HG02884 (cell line): ENCODE results near the gene SLC1A7.

Source experiments
- ATAC-seq: cut with Tn5 transposase; IDR thresholded peaks from one replicate; pipeline ENCODE4 v1.9.1; 2021; ENCODE audit warnings: mild to moderate bottlenecking, moderate library complexity; ENCODE audit not compliant: unreplicated experiment

The SLC1A7 gene

DNA sequence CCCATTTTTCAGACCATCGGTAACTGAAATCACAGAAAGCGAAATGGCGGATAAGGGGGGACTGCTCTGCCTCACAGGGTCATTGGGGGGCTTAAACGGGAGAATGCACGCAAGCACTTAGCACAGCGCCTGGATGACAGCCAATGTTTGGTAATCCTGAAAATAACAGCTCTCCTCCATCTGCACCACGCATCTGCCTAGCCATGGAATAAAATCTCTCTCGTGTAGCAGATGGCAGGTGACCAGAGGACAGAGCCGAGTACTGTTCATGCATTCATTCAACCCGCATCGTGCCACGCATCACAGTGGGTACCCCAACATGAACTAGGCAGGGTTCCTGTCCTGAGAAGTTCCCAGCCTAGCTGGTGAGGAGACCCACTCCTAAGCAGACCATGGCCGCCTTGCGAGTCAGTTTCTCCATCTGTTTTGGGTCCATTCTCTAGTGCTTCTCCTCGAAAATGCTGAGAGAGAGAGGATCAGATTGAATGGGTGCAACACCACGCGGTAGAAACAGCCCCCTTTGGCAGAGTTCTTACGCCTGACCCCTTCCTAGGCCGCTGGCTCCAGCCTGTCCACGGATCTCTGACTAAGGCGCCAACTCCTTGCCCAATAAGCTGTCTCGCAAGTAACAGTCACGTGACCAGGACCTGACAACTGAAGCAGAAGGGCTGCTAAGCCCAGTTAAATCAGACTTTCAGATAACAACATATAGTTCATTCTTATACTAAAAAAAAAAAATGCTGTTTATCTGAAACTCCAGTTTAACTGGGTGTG is 7.3 kb downstream of the SLC1A7 start:
- ATAC-seq: no peak

DNA sequence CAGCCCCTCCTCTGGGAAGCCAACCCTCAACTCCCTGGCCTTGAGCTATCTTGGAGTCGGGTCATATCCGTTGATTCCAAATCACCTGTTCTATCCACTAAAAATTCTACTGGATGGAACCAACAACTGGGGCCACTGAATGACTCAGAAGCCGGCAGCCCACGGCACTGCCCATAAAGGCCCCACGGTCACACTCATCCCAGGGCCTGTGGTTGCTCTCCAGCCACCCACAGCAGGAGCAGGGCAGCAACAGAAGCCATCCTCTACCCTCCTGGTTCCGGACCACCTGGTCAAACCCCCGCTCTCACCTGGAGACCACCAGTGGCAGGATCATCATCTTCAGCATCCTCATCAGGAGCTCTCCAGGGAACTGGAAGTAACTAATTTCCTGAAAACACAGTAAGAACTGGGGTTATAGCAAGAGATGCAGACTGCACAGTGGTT is 8.4 kb downstream of the SLC1A7 start:
- ATAC-seq: no peak

DNA sequence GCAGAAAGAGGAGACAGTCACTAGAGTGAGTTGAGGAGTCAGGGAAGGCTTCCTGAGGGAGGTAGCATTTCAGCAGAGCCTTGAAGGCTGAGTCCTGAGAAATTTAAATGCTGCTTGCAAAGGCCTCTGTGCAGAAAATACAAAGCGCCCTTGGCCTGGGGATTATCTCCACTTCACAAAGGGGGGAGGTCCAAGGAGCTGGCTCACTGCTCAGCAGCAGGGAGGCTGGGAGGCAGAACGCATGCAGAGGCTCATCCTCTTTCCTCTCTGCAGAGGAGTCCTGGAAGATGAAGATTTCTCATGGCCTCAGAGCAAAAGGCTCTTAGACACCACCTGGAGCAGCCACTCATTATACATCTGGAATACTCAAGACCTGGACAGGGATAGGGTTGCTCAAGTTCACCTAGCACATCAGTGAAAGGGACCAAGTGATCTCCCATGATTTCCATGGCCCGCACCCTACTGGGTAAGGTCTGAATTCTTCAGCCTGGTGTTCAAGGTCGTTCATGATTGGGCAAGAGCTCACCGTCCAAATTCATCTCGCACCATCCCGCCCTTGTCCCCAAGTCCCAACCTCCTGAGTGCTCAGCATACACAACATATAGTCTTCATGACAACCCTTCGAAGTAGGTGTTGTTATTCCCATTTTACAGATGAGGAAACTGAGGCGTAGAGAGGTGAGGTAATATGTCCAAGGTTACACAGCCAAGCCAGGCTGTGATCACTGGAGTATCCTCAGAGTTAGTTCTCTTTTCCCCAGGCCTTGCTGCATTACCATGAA is 9.0 kb downstream of the SLC1A7 start:
- ATAC-seq: no peak

DNA sequence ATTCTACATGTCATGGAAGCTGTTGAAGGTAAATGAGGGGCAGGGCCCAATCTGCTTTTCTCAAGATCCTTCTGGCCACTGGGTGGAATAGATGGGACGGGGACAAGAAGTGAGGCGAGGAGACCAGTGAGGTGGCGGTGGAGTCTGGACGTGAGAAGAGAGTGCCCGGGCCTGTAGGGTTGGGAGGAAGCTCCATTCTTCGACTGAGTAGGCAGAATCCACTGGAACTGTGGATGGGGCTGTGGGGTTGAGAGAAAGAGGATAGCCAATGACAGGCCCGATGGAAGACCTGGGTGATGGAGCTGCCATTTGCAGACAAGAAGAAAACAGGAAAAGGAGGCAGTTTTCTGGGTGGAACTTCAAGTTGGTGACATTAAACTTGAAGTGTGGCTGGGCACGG is 10.3 kb downstream of the SLC1A7 start:
- ATAC-seq: no peak

DNA sequence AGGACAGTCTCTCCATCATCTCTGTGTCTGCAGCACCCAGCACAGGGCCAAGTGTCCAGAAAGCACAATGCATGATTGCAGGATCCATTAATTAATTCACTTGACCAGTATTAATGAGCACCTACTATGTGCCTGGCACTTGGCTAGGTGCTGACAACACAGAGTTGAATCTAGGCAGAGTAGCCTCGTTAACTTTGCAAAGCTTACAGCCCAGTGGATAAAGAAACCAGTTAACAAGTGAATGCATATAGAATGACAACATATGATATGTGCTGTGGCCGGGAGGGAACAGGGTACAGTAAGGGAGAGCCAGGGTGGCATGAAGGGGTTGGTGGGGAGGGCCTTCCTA is 10.9 kb downstream of the SLC1A7 start:
- no peak for ATAC-seq

DNA sequence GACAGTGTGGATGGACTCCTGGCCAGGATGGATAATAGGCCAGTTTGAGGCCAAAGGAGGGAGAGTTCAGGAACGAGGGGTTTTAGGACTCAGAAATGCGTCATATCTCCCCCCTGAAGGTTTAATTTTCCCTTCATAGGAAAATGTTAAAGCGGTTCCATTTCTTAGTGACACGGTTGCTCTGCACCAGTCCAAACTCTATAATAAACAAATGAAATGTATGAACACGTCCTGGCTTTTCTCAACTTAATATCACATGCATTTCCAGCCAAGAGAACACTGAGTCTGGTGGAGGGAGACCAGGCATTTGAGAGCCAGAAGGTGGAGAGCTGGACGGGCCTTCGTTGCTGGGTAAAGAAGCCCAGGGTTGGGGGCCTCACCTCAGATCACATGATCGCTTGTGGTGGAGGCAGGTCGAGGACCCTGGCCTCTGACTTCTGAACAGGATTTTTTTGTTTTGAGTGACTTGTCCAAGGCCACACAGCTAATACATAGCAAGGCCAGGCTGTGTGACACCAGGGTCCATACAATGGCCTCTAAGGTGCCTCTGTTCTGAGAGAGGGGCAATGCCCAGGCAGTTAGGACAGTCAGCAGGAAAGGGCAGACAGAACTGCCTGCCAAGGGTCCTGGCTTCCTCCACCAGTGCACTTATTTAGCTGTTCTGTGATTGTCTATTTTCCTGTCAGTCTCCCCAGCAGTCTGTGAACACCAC is 11.4 kb downstream of the SLC1A7 start:
- no peak for ATAC-seq

DNA sequence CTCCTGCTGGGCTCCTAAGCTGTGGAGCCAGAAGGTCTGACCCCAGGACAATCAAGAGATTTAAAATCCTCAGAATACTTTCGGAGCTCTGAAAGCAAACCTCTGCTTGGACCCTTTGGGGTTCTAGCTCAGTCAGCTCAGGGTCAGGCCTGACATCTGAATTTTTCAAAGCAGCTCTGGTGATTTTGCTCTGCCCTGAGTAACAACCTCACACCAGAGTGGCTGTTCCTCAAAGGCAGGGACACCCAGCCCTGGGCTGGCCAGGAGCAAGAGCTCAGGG is 11.9 kb downstream of the SLC1A7 start:
- no peak for ATAC-seq

DNA sequence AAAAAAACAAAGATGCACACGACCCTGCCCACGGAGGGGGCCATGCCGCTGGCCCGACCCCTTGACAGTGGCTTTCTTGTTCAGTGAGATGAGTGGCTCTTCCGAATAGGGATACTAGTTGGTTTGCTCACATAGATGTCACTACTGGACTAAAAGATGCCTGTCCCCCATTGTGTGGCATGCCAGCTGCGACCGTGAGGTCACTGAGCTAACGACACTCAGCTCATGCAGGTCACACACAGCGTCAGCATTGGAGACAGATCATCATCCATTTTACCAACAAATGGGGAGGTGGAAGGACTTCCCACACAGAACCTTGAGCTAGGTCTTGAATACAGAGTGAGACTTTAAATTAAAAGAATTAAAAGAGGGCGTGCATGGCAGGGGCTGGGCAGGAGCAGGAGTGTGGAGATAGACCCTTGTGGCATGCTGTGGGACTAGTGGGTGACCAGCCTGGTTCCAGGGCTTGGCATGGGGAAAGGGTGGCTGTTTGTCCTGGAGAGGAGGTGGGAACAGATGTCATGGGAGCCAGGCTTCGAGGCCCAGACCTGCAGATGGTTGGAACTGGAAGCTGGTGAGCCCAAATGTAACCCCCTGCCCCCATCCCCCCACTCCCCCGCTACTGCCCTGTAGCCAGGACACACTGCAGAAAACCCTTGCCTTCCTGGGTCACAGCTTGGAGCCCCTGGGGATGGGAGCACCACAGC is 12.4 kb downstream of the SLC1A7 start:
- ATAC-seq: no peak

DNA sequence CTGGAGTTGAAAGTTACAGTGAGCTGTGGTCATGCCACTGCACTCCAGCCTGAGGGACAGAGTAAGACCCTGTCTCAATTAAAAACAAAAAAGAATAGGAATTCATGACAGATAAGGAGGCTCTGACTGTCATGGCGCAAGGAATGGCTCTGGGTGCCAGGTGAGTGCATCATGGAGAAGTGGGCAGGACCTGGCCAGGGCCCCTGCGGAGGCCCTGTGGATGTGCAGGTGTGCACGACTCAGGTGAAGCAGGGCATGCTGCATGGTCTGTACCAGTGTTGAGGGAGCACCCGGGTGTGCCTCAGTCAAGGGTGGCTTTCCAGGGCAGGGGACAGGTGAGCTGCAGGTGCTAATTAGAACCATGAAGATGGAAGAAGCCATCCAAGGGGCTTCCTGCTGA is 14.0 kb downstream of the SLC1A7 start:
- ATAC-seq: no peak

DNA sequence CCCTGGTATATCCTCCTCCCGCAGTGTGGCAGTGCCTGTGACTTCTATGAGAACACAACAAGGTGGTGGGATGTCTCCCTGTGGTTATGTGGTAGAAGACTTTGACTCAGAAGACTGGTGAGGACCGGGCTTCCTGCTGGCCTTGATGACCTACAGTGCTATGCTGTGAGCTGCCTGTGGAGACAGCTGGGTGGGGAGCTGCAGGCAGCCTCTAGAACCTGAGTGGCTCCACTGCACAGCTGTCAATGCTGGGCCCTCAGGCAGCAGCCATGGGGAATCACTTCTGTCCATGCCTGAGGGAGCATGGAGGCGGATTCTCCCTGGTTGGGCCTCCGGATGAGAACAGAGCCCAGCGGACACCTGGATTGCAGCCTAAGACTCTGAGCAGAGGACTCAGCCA is 14.9 kb downstream of the SLC1A7 start:
- ATAC-seq: no peak

DNA sequence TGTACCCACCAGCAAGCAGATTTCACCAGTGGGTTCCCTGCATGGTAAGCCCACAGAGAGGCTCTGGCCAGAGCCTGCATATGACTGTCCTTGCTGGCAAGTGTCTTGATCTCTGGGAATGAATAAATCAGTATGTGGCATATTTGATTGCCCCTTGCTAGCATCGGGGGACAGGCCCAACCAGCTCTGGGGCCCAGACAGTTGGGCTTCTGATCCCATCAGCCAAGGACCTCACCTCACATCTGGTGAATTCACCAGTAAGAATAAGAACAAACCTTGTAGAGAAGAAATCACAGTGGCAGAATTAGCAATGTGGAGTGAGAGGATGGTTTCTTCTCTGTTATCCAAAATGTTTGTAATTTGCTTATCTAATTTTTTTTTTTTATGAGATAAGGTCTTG is 15.9 kb downstream of the SLC1A7 start:
- no peak for ATAC-seq

DNA sequence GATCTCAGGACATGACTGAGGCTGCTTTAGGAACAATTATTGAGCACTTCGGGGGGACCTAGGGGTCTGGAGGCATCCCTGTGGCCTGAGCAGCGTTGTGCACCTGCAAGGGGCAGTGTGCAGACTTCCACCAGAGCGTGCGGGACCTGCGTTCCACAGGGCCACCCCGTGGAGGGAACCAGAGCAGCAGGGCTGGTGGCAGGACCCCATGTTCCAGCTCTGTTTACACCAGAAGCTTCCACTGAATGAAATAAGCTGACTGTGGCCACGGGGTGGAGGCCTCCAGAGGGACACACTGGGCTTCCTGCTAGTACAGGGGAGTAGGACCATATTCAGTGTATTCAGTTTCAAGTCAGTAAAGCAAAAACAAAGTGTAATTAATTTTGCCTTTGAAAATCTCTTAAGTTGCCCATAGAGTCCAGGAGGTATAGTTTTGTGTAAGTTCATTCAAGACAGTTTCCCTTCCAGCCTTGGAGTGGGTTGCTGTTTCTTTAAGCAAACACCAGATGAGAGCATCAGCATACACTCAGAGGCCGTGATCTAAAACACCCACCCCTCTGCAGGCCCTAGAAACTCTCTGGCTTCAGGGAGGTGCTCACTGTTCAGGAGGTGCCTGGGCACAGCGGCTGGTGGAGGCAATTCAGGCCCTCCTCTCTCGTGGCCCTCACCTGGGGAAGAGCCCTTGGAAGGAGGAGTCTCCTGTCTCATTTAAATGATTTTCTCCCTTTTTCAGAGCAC is 16.6 kb downstream of the SLC1A7 start:
- no peak for ATAC-seq

DNA sequence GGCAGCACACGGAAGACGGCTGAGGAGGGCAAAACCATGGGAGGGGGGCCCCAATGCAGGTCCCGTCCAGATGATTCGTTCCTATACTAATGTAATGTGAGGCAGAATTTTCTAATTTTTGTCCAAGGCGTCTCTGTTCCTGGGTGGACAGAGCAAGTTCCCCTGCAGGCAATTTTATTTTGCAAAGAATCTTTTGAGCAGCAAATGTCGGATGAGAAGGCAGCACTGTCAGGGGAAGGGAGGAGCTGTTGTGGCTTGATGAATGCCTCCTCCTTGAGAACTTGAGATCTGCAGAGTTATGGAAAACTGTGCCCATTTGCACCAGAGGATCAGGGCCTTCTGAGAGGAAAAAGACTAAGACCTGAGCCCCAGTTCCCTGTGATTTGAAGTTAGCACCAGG is 17.3 kb downstream of the SLC1A7 start:
- no peak for ATAC-seq

DNA sequence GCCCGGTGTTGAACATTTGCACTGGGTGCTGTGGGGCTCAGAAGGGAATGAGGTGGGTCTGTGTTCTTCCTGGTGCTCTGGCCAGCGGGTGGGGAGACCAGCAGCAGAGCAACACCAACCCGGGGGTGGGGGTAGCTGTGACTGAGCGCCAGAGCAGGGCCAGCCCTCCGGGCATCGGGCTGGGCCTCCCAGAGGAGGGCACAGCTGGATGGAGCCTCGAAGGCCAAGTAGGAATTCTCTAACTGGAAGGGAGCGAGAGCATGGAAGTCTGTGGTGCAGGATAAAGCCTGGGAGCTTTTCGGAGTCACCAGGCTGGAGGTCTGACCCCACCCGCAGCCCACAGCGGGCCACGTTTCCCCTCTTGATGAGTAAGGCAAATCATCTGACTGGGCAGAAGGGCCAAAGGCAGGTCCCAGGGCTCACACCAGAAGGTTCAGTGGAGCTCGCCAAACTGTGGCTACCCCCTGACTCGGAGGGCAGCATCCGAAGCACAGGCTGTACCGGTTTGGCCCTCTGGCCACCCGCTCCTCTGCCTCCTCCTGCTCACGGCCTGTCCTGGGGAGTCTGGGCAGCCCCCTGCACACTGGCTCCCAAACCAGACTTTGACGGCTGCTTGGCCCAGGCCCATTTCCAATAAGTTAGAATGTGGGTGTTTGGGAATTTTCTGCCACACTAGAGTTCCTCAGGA is 18.8 kb downstream of the SLC1A7 start:
- no peak for ATAC-seq

DNA sequence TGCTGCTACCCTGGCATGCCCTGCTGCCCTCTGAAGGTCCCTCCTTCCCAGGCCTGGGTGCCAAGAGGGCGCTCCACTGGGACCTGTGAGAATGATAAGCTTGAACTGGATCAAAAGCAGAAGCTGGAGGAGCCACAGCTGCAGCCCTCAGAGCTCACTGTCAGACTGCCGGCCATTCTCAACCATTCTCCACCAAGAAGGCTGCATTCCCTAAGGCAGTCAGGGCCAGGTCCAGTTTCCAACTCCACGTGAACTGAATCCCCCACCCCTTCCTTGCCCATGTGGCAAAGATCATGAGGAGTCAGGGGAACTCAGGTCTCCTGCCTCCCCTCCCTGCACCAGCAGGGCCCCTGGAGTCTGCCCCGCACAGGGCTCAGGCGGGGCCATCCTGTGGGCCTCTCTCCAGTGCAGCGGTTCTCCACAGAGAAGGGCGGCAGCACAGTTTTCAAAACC is 19.5 kb downstream of the SLC1A7 start:
- no peak for ATAC-seq

DNA sequence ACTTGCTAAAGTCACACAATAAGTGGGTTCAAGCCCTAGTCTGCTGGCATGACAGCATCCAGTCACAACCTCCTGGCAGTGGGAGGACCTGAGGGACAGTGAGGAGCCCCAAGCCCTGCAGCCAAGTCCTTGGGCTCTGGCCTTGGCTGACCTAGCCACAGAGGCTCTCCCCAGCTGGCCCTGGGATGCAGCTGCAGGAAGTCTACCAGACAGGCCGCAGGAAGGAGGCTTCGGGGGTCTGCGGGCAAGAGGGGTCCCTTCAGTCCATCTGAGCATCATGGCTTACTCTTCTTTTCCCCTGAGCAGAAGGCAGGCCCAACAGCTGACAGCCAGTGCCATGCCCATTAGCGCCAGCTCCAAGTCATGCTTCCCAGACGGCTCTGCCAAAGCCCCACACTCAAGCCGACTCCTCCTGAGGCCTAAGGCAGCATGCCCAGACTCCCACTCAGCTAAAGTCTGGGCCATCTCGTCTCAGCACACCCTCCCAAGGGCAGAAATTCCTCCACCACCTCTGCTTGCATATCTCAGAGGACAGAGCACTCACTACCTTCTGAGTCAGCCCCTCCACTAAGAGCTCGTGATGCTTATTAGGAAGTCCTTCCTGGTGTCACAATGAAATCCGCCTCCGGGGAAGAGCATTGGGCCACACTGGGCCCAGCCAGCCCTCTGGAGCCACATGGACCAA is 20.1 kb downstream of the SLC1A7 start:
- no peak for ATAC-seq

DNA sequence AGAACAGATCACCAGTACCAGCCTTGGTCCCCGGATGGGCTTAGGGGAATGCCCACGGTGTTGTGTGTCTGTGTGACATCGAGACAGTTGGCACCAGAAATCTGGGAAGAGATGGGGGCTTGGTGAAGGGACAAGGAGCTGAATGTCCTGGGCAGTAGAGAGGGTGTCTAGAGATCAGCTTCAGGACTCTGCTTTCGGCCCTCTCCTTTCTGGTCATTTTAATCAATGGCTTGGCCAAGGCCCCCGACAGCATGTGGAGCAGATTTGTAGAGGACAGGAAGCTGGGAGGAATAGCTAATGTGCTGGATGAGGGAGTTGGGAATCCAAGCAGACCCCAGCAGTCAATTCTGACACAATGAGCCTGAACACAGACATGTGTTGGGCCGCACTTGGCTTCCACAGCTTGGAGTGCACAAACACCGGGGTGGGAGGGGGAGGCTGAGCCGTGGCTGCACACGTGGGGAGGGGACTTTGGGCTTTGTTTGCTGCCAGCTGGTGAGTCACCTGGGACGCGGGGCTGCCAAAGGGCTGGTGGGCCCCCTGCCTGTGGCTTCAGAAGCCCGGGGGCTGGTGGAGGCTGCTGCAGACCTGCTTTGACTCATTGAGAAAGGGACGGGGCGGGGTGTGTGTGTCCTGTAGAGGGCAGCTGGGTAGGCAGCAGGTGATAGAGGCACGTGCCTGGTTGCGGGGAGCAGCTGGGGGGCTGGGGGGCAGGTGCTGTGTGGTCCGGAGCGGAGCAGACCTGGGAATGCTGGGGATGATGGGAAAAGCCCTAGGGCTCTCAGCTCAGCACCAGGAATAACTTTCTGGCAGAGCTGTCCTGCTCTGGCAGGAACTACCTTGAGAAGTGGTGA is 20.9 kb downstream of the SLC1A7 start:
- no peak for ATAC-seq

DNA sequence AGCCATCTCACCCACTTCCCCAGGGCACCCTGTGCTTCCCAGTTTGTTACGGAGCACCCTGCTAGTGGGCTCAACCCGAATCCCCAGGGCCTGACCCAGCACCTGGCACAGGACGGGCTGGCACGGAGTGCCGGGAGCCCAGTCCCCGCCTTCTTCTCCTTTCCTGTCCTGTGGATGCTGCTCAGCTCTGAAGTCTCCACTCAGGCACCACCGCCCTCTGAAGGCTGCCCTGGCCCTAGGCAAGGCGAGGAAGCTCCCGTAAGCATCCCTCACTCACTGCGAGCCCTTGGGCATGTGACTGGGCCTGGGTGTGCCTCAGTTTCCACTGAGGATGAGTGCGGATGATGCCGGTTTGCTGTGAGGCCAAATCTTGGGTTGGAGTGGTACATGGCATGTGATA is 21.8 kb downstream of the SLC1A7 start:
- no peak for ATAC-seq

DNA sequence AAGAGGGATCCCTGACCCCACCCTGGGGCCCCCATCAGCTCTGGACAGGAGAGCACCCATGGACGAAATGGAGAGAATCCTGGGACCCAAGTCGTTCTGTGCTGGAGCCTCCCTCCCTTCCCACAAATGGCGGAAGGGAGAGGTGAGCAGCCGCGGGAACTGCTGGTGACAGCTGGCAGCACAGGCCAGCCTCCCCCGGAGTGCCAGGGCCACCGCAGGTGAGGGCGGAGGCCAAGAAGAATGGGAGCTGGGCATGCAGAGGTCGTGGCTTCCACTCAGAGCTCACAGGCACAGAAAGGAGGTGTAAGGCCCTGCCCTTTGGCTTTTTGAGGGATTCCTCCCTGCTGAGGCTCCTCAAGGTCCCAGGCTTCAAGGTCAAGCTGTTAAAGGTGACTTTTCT is 24.6 kb downstream of the SLC1A7 start:
- no peak for ATAC-seq
